NK-92 treated with Interleukin-12 subunit alpha and Interleukin-12 subunit beta, amount 100 ng/mL, for 24 hours (cell line): ENCODE data around the gene ZNF730.
"Not testable (repeated sequence)": the region's sequence is repeated elsewhere in the genome, so short reads cannot be mapped to it uniquely, and the experiment has no call there.

Experiments used
- DNase-seq: peaks from one replicate; lab custom pipeline; 2025; lab: John Stamatoyannopoulos, UW

The ZNF730 gene

GRCh38 chr19:23116802-23117571 is at the start of gene ZNF730:
Gene ZNF730, plus strand, starts transcription at chr19:23117025. Its CDS starts 149 bp downstream, at chr19:23117174.
- DNase-seq, result no peak

- no peak for DNase-seq
Measured at GRCh38 chr19:23070353-23071146, 46.3 kb upstream of the ZNF730 start.

- DNase-seq, result no peak
Measured at GRCh38 chr19:23071147-23071511, 45.7 kb upstream of the ZNF730 start.

GRCh38 chr19:23075031-23075733 is 41.6 kb upstream of the ZNF730 start:
- no peak for DNase-seq

GRCh38 chr19:23077776-23078175 is 39.0 kb upstream of the ZNF730 start:
- DNase-seq, result not testable (repeated sequence)

GRCh38 chr19:23093832-23094231 is 23.0 kb upstream of the ZNF730 start:
- no peak for DNase-seq

GRCh38 chr19:23095418-23095817 is 21.4 kb upstream of the ZNF730 start:
- no peak for DNase-seq

- no peak for DNase-seq
Measured at GRCh38 chr19:23098286-23098685, 18.5 kb upstream of the ZNF730 start.

GRCh38 chr19:23098988-23099387 is 17.8 kb upstream of the ZNF730 start:
- DNase-seq, result no peak

GRCh38 chr19:23099966-23100365 is 16.9 kb upstream of the ZNF730 start:
- no peak for DNase-seq

GRCh38 chr19:23101241-23101640 is 15.6 kb upstream of the ZNF730 start:
- DNase-seq, result no peak

GRCh38 chr19:23118400-23118799 is 1.6 kb downstream of the ZNF730 start:
- no peak for DNase-seq

- not testable (repeated sequence) for DNase-seq
Measured at GRCh38 chr19:23134211-23134610, 17.4 kb downstream of the ZNF730 start.

GRCh38 chr19:23145617-23146415 is 29.0 kb downstream of the ZNF730 start:
- no peak for DNase-seq

- no peak for DNase-seq
Measured at GRCh38 chr19:23160766-23161165, 43.9 kb downstream of the ZNF730 start.

GRCh38 chr19:23168286-23168685 is 51.5 kb downstream of the ZNF730 start:
- DNase-seq, result not testable (repeated sequence)

- DNase-seq, result no peak
Measured at GRCh38 chr19:23183251-23183650, 66.4 kb downstream of the ZNF730 start.

- no peak for DNase-seq
Measured at GRCh38 chr19:23190341-23190740, 73.5 kb downstream of the ZNF730 start.
